GM23248 (cell line): ENCODE results near the gene LPP.

Source experiments
- EZH2 ChIP-seq: fragments of 200-600 bp; sonication (generic); IDR thresholded peaks from 2 replicates; pipeline ENCODE4 v1.6.1; 2018; ENCODE audit warnings: antibody characterized with exemption, mild to moderate bottlenecking; ENCODE audit not compliant: insufficient read depth, poor library complexity, severe bottlenecking
- EZH2phosphoT487 ChIP-seq: fragments of 200-600 bp; sonication (generic); IDR thresholded peaks from 2 replicates; pipeline ENCODE4 v1.6.1; 2018; ENCODE audit warnings: antibody characterized with exemption, moderate library complexity, mild to moderate bottlenecking, low read depth; ENCODE audit not compliant: insufficient read depth

DNA sequence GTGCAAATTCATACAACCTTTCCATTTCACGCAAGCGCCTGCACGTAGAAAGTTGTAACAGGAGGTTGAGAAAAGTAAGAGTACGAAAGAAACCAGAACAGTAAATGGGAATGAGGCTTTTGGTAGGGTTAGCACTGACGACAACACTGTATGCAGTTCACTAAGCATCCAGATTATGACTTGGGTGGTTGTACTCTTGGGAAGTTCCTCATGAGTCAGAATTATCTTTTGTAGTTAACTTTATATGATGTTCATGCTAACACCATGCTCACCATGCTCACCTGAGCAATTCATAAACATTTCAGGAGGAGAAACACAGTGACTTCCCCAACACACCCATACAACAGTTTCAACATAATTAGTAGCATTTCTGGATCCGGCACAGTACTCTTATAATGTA, 3.0 kb upstream of the LPP start:
- TF ChIP-seq EZH2, result no peak
- TF ChIP-seq EZH2phosphoT487, result no peak
